ENCODE data around the gene ANAPC5. TPM values are rescaled to one million over a fixed set of nuclear protein-coding genes. Genes with fewer than 3 reads are reported as not detected.
"Not testable (repeated sequence)": the region's sequence is repeated elsewhere in the genome, so short reads cannot be mapped to it uniquely, and the experiment has no call there.

The ANAPC5 gene
- total RNA-seq, 2 experiments from 2014 or later, result 133 to 135 TPM

- POLR2A ChIA-PET, result no interaction called here
- Mint-ChIP-seq H3K4me1 (peaks cover 9% of the 10 kb centered on the region), H3K27ac (peak overlapping the region; percentile 63), H3K27me3 (no peaks in the 10 kb centered on the region), H3K36me3 (peaks cover 41% of the 10 kb centered on the region), H3K9me3 (no peaks in the 10 kb centered on the region), H3K4me3 (no peak overlapping the region)
- DNase-seq, result no peak
- no peak for ATAC-seq (ENCODE audit: low read depth)
Observed at GRCh38 chr12:121326996-121327674, 25.1 kb downstream of the ANAPC5 start.

DNA sequence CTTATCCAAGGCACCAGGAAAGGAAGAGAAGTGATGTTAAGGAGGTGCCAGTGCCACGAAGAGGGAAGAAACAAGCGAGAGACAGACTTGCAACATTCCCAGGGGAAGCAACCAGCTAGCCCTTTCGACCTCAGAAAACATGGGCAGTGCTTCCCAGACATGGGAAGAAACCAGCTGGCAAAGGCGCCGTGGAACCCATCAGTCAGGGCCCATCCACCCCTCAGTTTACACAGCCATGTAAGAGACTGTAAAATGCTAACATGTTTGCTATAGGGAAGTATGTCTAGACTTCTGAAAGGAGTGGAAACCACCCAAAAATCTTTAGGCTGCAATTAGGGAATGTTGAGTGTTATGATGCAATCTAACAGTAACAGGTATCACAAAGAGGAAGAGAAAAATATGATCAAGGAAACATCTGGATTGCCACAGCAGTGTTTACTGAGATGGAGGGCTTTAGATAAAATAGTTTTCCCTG is 26.3 kb downstream of the ANAPC5 start:
- no peak overlapping the region for H3K27ac Mint-ChIP-seq
- ATAC-seq (ENCODE audit: low read depth), result no peak
- DNase-seq, result no peak
- H3K4me3 Mint-ChIP-seq, result no peak overlapping the region
- no peaks in the 10 kb centered on the region for H3K9me3 Mint-ChIP-seq
- peaks cover 37% of the 10 kb centered on the region for H3K36me3 Mint-ChIP-seq
- POLR2A ChIA-PET, result no interaction called here
- H3K27me3 Mint-ChIP-seq, result no peaks in the 10 kb centered on the region
- peaks cover 9% of the 10 kb centered on the region for H3K4me1 Mint-ChIP-seq

- ATAC-seq (ENCODE audit: low read depth) (no peak), DNase-seq (no peak)
- Mint-ChIP-seq H3K9me3 (no peaks in the 10 kb centered on the region), H3K4me3 (no peak overlapping the region), H3K36me3 (peaks cover 30% of the 10 kb centered on the region), H3K27ac (no peak overlapping the region), H3K27me3 (no peaks in the 10 kb centered on the region), H3K4me1 (peaks cover 9% of the 10 kb centered on the region)
- POLR2A ChIA-PET, result interaction anchor here (0.6 kb wide), 1 partner anchor 60 kb away, joined by 6 read pairs; no protein-coding TSS in a partner anchor
Observed at GRCh38 chr12:121323908-121324307, 28.3 kb downstream of the ANAPC5 start.

DNA sequence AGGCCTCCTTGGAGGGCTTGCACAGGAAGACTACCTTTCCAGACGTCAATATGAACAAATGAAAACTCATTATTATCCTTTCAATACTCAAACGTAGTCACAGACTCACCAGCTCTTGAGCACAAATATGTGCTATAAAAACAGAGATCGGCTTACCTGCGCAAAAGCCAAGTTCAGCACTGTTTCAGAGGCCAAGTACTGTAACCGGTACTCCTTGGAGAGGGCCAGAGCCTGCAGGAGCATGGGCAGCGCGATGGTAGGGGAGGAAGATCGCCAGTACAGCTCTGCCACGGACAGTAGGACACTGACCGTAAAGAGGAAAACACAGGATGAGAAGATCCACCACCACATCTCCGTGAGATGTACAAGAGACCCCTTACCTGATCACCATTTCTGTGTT is 34.1 kb downstream of the ANAPC5 start:
- ATAC-seq (ENCODE audit: low read depth) (no peak), DNase-seq (no peak)
- Mint-ChIP-seq H3K4me1 (peaks cover 8% of the 10 kb centered on the region), H3K27me3 (no peaks in the 10 kb centered on the region), H3K36me3 (peaks cover 31% of the 10 kb centered on the region), H3K9me3 (no peaks in the 10 kb centered on the region), H3K27ac (peak overlapping the region; percentile 3), H3K4me3 (no peak overlapping the region)
- POLR2A ChIA-PET, result interaction anchor here (0.6 to 1.1 kb wide), 2 partner anchors 10 to 109 kb away, joined by 3 to 5 read pairs; no protein-coding TSS in a partner anchor

DNA sequence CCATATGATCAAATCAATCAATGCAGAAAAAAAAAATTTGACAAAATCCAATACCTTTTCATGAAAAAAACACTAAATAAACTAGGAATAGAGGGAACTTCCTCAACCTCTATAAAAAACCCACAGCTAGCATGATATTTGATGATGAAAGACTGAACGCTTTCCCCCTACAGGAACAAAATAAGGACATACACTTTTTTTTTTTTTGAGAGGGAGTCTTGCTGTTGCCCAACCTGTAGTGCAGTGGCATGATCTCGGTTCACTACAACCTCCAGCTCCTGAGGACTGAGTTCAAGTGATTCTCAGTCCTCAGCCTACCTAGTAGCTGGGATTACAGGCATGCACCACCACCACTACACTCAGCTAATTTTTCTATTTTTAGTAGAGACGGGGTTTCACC is 37.8 kb downstream of the ANAPC5 start:
- Mint-ChIP-seq H3K9me3 (no peaks in the 10 kb centered on the region), H3K4me1 (peaks cover 11% of the 10 kb centered on the region), H3K4me3 (no peak overlapping the region), H3K27ac (peak overlapping the region; percentile 73), H3K36me3 (peaks cover 44% of the 10 kb centered on the region), H3K27me3 (no peaks in the 10 kb centered on the region)
- no peak for ATAC-seq (ENCODE audit: low read depth)
- POLR2A ChIA-PET, result interaction anchor here (0.8 kb wide), 1 partner anchor 76 kb away, joined by 4 read pairs; no protein-coding TSS in a partner anchor
- DNase-seq, result no peak

- DNase-seq; H3K9me3 Mint-ChIP-seq; H3K4me3 Mint-ChIP-seq; H3K27me3 Mint-ChIP-seq; ATAC-seq (ENCODE audit: low read depth); H3K27ac Mint-ChIP-seq; POLR2A ChIA-PET: not testable (repeated sequence)
- Mint-ChIP-seq H3K4me1 (peaks cover 11% of the 10 kb centered on the region), H3K36me3 (peaks cover 32% of the 10 kb centered on the region)
Observed at GRCh38 chr12:121310231-121310630, 42.0 kb downstream of the ANAPC5 start.

DNA sequence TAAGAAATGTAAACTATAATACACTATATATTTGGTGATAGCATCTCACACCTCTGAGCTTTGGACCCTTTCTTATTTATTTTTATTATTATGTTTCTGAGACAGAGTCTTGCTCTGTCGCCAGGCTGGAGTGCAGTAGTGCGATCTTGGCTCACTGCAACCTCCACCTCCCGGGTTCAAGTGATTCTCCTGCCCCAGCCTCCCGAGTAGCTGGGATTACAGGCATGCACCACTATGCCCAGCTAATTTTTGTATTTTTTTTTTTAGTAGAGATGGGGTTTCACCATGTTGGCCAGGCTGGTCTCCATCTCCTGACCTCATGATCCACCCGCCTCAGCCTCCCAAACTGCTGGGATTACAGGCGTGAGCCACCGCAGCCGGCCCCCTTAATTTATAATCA is 44.8 kb downstream of the ANAPC5 start:
- H3K27me3 Mint-ChIP-seq; DNase-seq; ATAC-seq (ENCODE audit: low read depth); POLR2A ChIA-PET; H3K27ac Mint-ChIP-seq; H3K9me3 Mint-ChIP-seq; H3K4me1 Mint-ChIP-seq; H3K4me3 Mint-ChIP-seq: not testable (repeated sequence)
- peaks cover 15% of the 10 kb centered on the region for H3K36me3 Mint-ChIP-seq

DNA sequence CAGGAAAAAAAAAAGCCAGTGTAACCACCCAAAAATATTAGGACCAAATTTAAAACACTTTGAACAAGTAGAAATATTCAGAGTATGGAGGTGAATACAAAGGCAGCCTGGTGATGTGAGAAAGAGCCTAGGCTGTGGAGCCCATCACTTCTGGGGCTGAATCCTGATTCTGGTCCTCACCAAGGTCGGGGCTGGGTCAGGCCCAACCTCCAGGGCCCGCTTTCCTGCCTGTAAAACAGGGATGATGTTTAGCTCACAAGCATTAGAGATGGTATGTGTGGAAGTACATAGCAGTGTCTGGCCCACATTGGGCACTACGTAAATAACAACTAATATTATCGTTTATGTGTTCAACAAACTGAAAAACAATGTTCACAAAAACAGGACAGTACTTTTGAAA is 47.9 kb downstream of the ANAPC5 start:
- POLR2A ChIA-PET, result no interaction called here
- no peaks in the 10 kb centered on the region for H3K27me3 Mint-ChIP-seq
- H3K36me3 Mint-ChIP-seq, result peaks cover 3% of the 10 kb centered on the region
- peaks cover 1% of the 10 kb centered on the region for H3K4me1 Mint-ChIP-seq
- H3K27ac Mint-ChIP-seq, result no peak overlapping the region
- DNase-seq (no peak), ATAC-seq (ENCODE audit: low read depth) (no peak)
- no peak overlapping the region for H3K4me3 Mint-ChIP-seq
- H3K9me3 Mint-ChIP-seq, result no peaks in the 10 kb centered on the region

- Mint-ChIP-seq H3K9me3 (no peaks in the 10 kb centered on the region), H3K36me3 (no peaks in the 10 kb centered on the region), H3K27ac (no peak overlapping the region), H3K27me3 (peaks cover 2% of the 10 kb centered on the region), H3K4me1 (peaks cover 6% of the 10 kb centered on the region), H3K4me3 (no peak overlapping the region)
- DNase-seq, result no peak
- ATAC-seq (ENCODE audit: low read depth), result no peak
- POLR2A ChIA-PET, result no interaction called here
Observed at GRCh38 chr12:121301876-121302275, 50.3 kb downstream of the ANAPC5 start.

- Mint-ChIP-seq H3K4me3 (no peak overlapping the region), H3K36me3 (no peaks in the 10 kb centered on the region), H3K27me3 (peaks cover 2% of the 10 kb centered on the region), H3K4me1 (peaks cover 9% of the 10 kb centered on the region), H3K9me3 (no peaks in the 10 kb centered on the region), H3K27ac (no peak overlapping the region)
- POLR2A ChIA-PET, result interaction anchor here (0.5 to 1.6 kb wide), 2 partner anchors 60 to 323 kb away, joined by 3 to 4 read pairs; no protein-coding TSS in a partner anchor
- DNase-seq (no peak), ATAC-seq (ENCODE audit: low read depth) (no peak)
Observed at GRCh38 chr12:121300083-121300819, 52.0 kb downstream of the ANAPC5 start.

- POLR2A ChIA-PET, result interaction anchor here (1.6 kb wide), 1 partner anchor 59 kb away, joined by 3 read pairs; no protein-coding TSS in a partner anchor
Observed at GRCh38 chr12:121299662-121300061, 52.5 kb downstream of the ANAPC5 start.

DNA sequence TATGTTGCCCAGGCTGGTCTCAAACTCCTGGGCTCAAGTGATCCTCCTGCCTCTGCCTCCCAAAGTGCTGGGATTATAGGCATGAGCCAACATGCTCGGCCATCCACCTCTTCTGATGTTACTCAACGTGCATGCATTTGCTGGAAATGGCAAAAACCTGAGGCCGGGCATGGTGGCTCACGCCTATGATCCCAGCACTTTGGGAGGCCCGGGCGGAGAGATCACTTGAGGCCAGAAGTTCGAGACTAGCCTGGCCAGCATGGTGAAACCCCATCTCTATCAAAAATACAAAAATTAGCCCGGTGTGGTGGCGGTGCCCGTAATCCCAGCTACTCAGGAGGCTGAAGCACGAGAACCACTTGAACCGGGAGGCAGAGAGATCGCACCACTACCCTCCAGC is 53.8 kb downstream of the ANAPC5 start:
- ATAC-seq (ENCODE audit: low read depth); H3K27me3 Mint-ChIP-seq; DNase-seq; POLR2A ChIA-PET; H3K36me3 Mint-ChIP-seq; H3K9me3 Mint-ChIP-seq; H3K27ac Mint-ChIP-seq: not testable (repeated sequence)
- peaks cover 13% of the 10 kb centered on the region for H3K4me1 Mint-ChIP-seq
- H3K4me3 Mint-ChIP-seq, result peak overlapping the region; percentile 37

More at GRCh38 chr12:121299662-121300061, 52.5 kb downstream of the ANAPC5 start:
- Mint-ChIP-seq H3K27ac (no peak overlapping the region), H3K36me3 (no peaks in the 10 kb centered on the region), H3K4me3 (no peak overlapping the region), H3K27me3 (peaks cover 2% of the 10 kb centered on the region), H3K4me1 (peaks cover 11% of the 10 kb centered on the region), H3K9me3 (no peaks in the 10 kb centered on the region)
- ATAC-seq (ENCODE audit: low read depth), result no peak
- no peak for DNase-seq

DNA sequence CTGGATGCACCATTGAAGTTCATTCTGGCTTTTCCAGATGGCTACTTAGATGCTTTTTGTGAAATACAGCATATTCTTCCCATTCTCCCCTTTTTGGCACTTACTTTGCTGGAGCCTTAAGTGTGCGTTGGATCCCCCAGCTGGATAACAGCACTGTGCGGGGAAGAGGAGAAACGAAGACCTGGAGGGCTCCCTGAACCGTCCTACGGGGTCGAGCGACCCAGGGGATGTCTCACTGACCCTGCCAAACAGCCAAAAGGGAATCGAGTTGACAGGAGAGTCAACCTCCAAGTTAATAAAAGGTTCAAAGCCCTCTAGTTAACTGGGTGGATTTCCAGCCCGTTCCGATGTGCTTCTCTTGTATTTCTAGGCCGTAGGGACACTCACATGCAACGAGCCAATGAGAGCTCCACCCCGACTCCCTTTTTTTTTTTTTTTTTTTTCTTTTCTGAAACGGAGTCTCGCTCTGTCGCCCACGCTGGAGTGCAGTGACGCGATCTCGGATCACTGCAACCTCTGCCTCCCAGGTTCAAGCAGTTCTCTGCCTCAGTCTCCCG is 54.7 kb downstream of the ANAPC5 start:
- DNase-seq (no peak), ATAC-seq (ENCODE audit: low read depth) (no peak)
- Mint-ChIP-seq H3K9me3 (no peaks in the 10 kb centered on the region), H3K36me3 (no peaks in the 10 kb centered on the region), H3K27ac (peak overlapping the region; percentile 80), H3K4me1 (peaks cover 15% of the 10 kb centered on the region), H3K4me3 (peak overlapping the region; percentile 91), H3K27me3 (peaks cover 2% of the 10 kb centered on the region)
- POLR2A ChIA-PET, result interaction anchor here (0.6 to 3.0 kb wide), 5 partner anchors 19 to 156 kb away, joined by 3 to 16 read pairs (median 4); no protein-coding TSS in a partner anchor

Data from activated naive CD8-positive, alpha-beta T cell treated with anti-CD3 and anti-CD28 coated beads, Interleukin-2, amount 10 ng/mL, durations not matched to agents 7 days and 5 days (primary cell).